IPS DF 19.7 (cell line): ENCODE results near the gene HLA-DRB5.
"Not testable (repeated sequence)": the region's sequence is repeated elsewhere in the genome, so short reads cannot be mapped to it uniquely, and the experiment has no call there.

ENCODE experiments used
- DNase-seq: peaks from one replicate; pipeline ENCODE4 v3.0.0-alpha.2; 2013; ENCODE audit warnings: low read depth, low spot score

The HLA-DRB5 gene

DNA sequence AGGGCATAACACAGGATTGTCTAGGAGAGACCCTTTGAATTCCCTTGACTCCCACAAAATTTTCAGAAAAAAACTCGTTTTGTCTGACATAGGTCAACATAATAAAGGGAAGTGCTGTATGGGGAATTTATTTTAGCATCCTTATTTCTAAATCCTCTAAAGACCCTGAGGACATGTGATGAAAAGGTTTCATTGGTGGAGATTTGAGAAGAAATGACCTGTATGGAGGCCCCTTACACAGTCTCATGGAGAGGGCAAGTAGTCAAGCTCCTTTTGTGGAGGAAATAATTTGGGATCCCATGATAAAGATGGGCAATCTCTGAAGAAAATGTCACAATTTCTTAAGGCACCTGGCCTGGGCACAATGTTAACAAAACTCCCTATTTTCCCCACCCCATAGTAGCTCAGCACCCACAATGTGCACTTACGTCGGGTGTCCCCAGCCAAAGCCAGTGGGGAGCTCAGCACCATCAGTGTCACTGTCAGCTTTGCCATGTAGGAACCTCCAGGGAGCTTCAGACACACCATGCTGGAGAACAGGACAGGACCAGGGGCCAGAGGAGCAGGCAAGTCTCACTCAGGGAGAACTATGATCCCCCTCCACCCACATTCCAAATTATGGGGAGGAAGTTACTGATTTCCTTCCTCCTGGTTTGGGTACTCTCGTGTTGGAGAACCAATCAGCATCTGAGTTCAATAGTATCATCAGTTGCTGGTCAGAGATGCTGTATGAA is at the start of gene HLA-DRB5:
Gene HLA-DRB5, minus strand, starts transcription at position 591 of the 734 bp plus-strand sequence. Its CDS starts 63 bp downstream, at position 528.
- DNase-seq, result no peak

DNA sequence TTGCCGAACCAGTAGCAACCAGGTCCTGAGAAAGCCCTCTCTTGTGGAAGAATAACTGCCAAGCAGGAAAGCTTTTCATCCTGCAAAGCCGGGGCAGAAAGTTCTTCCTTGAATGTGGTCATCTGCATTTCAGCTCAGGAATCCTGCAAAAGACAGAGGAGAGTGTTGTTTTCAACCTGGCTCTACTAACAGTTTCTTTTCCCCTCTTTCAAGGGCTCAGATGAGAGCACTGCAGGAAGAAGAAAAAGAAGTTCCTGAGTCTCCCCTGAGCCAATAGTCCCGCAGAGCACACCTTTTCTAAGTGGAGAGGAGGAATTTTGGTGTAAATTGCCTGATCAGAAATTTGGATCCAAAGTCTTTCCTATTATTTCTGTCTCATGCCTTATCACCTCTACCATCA is 48.9 kb upstream of the HLA-DRB5 start:
- peak; percentile 9 for DNase-seq

DNA sequence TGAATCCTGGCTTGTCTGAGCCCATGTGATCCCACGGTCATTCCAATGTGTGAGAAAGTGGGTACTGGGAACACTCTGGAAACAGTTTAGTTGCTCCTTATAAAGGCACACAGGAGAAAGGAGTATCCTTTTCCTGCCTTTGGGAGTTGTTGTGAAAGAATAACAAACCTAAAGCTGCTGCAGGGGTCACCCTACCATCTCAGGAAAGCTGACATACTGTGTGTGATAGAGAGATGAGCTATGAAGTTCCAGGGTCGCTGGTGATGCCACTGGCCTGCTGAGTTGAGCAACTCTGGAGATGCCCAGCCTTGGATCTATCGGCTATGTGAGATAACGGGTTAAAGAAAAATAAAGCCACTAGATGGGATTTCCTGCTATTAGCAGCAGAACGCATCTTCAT is 47.4 kb upstream of the HLA-DRB5 start:
- DNase-seq, result not testable (repeated sequence)

DNA sequence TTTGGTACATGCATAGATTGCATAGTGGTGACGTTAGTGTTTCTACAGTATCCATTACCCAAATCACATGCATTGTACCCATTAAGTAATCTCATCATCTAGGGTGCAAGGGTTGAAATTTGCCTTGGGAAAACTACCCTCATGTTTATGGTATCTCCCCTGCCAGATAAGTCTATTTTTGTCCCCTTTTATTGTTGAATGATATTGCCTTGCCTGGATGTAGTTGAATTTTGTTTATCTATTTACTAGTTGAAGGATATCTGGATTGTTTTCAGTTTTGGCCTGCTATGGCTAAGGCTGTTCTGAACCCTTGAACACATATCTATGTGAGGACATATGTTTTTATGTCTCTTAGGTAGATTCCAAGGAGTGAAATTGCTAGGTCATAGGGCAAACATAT is 46.2 kb upstream of the HLA-DRB5 start:
- no peak for DNase-seq

DNA sequence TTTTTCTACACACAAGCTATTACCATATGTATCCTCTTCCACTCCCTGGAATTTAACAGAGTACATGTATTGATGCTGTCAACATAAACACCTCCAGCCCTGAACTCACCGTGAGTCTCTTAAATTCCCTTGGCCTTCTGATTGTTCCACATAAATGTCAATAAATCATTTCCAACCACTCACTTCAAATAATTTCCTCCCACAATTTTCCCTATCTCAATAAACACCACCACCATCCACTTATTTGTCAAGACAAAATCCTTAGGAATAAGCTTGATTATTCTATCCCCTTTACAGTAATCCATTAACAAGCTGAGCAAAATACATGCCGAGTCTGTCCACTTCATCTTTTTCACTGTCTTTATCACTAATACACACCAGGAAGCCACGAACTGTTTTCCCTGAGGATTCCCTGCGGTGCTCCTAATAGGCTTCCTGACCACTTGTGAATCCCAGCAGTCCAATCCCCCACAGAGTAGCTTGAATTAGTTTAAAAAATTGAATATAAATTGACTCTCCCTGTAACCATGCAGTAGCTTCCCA is 40.3 kb upstream of the HLA-DRB5 start:
- no peak for DNase-seq

DNA sequence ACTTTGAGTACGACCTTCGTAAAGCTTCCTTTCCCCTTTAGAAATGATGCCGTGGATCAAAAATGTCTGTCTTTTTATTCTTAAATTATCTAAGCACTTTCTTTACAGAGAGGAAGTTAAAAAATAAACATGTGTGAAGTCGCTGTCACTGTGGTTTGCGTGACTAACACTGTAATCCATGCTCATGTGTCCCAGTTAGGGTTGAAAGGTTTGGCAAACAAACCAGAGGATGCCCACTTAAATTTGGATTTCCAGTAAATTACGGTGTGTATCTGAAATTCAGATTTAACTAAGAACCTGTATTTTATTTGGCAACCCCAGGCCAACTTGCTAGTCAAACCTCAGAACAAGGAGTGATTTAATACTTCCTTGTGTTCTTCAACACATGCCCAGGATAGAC is 38.5 kb upstream of the HLA-DRB5 start:
- no peak for DNase-seq

DNA sequence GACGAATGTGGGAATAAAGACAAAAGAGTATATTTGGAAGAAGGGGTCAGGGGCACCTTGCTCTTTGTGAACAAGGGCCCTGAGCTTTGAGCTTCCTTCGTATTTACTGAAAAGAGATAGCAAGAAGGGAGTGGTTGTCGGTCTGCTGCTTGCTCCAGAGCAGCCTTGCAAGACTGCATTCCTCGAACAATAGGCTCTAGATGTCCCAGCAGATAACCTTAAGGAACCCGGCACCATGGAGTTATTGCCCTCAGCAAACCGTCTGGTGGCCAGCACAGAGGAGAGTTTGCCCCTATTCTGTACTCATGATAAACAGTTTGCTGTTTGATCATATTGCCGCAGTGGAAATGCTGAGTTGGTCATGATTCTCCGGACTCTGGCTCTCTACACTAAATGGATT is 36.9 kb upstream of the HLA-DRB5 start:
- DNase-seq, result no peak

DNA sequence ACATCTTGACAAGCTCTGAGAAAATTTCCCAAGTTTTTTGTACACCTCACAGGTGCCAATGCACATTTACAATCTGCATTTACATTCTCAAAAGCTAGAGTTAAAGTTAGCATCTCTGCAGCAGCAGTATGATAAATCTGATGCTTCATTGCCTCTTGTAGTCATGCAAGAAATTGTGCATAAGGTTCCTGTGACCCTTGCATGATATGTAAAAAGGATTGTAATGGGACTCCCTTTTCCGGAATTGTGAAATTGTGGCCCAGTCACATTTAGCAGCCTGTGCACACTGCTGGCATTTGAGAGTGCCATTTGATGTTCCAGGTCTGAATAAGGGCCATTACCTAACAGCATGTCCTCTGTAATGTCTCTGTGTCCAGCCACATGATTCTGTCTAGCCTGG is 35.4 kb upstream of the HLA-DRB5 start:
- no peak for DNase-seq

DNA sequence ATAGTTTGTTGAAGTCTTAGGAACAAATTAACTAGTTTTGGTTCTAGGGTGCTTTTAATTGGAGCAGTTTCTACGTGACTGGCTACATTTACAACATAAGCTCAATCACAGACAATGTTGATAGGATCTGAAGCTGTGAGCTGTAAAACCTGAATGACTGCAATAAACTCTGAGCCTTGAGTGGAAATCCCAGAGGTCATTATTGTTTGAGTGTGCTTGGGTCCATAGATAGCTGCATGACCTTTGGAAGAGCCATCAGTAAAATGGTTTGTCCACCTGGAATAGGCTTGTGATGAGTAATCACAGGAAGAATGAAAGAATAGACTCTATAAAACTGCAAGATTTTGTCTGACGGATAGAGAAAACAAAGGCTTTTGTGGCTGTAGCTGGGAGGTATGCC is 32.9 kb upstream of the HLA-DRB5 start:
- DNase-seq, result no peak

DNA sequence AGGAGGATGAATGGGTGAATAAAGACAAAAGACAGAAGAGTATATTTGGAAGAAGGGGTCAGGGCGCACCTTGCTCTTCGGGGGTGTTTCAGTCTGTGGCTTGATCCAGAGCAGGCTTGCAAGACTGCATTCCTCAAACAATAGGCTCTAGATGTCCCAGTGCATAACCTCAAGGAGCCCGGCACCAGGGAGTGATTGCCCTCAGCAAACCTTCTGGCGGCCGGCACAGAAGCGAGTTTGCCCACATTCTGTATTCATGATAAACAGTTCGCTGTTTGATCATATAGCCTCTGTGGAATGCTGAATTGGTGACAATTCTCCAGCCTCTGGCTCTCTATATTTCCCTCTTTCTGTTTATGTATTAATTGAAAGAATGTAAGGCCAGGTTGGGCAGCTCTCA is 29.7 kb upstream of the HLA-DRB5 start:
- DNase-seq, result no peak

DNA sequence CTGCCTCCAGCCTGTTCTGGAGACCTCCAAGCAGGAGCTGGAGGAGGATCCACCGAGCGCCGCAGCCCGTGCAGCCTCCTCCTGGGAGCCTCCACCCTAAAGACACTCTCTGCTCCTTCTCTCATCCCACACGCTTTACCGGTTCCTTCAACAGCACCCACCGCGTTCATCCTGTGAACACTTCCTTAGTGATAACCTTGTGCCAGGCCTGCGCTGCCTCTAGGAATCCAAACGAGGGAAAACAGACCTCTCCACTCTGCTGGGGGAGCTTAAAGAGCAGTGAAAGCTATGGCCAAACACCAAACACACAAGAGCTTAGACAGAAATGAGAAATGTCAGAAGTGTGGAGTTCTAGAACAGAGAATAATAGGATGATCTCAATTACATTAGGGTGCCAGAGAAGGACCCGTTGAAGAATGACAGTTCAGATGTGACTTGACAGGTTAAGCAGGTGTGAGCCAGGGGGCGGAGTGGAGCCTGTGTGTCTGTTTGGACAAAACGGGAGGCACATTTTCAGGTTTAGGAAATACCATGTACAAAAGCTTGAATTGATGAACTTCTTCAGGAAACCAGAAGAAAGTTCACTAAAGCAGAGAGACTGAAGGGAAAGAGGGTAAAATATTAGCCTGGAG is 28.5 kb upstream of the HLA-DRB5 start:
- no peak for DNase-seq

DNA sequence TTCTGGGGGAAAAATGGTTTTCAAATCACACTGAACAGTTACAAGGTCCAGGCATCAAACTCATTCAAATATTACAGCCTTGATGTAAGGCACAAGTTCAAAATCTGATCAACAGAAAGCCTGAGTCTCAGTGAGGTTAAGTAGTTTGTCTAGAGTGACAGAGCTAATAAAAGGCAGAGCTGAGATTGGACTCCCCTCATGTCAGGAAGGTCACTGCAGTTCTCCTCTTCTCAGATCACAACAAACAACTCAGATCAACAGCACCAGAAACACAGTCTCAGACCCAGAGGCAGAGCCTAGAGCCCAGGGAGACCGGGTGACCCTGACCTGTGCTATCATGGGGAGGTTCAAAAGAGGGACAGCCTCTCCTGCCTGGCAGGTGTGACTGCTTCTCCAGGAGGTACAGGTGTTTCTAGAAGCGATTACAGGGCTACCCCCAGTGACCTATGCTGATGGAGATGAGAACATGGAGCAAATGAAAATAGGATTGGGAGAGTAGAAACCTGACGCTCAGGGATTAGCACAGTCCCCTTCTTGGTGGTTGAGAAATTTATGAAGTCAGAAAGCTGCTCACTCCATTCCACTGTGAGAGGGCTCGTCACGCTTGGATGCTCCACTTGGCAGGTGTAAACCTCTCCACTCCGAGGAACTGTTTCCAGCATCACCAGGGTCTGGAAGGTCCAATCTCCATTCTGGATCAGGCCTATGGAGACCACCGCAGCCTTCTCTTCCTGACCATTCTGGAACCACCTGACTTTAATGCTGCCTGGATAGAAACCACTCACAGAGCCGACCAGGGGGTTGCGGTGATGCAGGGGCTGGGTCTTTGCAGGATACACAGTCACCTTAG is 24.3 kb upstream of the HLA-DRB5 start:
- DNase-seq, result no peak

DNA sequence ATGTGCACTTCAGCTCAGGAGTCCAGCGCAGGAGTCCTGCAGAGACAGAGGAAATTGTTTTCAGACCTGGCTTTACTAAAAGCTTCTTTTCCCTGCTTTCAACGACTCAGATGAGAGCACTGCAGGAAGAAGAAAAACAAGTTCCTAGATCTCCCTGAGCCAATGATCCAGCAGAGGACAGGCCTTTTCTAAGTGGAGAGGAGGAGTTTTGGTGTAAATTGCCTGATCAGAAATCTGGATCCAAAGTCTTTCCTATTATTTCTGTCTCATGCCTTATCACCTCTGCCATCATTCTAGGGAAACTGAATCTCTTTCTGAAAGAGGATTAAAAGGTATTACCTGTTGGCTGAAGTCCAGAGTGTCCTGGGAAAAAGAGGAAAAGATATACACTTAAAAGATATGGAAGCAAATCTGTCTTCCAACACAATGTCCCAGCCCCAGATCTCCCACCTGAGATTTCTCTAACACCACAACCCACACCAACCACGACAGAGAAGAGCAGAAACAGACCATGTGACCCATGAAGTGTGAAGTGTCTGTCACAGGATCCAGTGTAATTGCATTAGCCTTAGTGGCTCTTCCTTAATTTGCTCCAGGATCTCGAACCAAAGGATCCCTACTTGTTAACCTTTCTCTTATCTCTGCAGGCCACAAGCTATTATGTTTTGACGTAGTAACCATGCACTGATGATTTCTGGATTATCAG is 23.1 kb upstream of the HLA-DRB5 start:
- DNase-seq, result no peak

DNA sequence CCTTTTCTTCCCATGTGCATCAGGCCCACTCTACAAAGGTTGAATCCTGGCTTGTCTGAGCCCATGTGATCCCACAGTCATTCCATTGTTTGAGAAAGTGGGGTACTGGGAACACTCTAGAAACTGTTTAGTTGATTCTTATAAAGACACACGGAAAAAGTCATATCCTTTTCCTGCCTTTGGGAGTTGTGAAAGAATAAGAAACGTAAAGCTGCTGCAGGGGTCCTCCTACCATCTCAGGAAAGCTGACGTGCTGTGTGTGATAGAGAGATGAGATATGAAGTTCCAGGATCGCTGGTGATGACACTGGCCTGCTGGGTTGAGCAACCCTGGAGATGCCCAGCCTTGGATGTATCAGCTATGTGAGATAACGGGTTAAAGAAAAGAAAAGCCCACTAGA is 21.3 kb upstream of the HLA-DRB5 start:
- no peak for DNase-seq

DNA sequence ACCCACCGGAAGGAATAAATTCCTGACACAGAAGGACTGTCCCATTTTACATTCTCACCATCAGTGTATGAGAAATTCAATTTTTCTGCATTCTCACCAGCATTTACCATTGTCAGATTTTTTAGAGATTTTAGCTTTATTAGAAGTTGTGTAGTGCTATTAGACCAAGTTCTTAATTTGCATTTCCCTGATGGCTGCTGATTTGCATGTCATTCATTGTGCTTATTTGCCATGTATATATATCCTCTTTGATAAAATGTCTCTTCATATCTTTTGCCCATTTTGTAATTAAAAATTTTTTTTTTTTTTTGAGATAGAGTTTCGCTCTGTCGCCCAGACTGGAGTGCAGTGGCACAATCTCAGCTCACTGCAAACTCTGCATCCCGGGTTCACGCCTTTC is 9.8 kb upstream of the HLA-DRB5 start:
- DNase-seq, result no peak

DNA sequence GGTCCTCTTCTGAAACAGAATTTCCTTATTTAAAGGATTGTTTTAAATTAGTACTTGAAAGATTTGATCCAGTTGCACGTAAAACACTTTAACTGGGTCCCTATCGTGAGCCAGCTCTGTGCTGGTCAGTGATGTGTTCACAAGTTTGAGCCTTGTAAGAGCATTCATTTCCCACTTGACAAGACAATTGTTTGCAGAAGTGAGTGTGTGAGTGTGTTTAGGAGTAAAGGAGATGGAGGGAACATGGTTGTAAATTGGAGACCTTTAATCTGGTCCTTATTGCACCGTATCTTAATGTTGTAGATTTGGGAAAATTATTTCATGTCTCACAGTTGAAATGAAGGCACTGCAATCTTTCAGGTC is 325 bp upstream of the HLA-DRB5 start:
- not testable (repeated sequence) for DNase-seq

DNA sequence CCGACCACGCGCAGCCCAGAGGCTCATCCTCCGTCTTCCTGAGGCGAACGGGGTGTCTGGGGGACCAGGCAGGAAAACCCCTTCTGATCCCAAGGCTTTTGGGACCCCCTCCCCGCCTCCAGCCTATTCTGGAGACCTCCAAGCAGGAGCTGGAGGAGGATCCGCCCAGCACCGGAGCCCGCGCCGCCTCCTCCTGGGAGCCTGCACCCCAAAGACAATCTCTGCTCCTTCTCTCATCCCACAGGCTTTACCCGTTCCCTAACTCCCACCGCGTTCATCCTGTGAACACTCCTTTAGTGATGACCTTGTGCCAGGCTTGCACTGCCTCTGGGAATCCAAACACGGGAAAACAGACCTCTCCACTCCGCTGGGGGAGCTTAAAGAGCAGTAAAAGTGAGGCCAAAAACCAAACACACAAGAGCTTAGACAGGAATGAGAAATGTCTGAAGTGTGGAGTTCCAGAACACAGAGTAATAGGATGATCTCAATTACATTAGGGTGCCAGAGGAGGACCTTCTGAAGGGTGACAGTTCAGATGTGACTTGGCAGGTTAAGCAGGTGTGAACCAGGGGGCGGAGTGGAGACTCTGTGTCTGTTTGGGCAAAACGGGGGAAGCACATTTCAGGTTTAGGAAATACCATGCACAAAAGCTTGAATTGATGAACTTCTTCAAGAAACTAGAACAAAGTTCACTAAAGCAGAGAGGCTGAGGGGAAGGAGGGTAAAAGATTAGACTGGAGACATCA is 7.6 kb downstream of the HLA-DRB5 start:
- DNase-seq, result no peak

DNA sequence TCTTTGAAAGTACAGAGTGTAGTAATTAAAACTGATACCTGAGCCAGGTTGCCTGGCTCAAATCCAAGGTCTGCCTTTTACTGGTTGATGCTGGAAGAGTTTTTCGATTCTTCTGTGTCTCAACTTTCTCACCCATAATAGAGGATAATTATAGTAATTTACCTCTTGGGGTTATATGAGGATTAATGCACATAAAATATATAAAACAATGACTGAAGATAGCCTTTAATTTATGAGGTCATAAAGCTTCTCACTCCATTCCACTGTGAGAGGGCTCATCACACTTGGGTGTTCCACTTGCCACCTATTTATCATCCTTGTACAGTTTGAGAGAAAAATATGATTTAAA is 10.2 kb downstream of the HLA-DRB5 start:
- no peak for DNase-seq

DNA sequence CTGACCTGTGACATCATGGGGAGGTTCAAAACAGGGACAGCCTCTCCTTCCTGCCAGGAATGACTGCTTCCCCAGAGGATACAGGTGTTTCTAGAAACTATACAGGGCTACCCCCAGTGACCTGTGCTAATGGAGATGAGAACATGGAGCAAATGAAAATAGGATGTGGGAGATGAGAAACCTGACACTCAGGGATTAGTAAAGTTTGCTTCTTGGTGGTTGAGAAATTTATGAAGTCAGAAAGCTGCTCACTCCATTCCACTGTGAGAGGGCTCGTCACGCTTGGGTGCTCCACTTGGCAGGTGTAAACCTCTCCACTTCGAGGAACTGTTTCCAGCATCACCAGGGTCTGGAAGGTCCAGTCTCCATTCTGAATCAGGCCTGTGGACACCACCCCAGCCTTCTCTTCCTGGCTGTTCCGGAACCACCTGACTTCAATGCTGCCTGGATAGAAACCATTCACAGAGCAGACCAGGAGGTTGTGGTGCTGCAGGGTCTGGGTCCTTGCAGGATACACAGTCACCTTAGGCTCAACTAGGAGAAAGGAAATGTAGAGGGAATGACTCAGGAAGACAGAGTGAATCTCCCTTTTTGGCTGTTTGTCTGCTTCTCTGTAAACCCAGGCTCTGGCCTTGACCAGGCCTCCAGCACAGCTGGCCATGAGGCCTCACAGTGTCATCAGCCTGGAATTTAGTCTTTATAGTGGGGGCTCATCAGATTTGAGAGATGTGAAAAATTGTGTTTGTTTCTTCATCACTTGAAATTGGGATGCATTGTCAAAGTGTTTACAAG is 10.8 kb downstream of the HLA-DRB5 start:
- DNase-seq, result no peak
